Measurements from ENCODE around the gene MTAP.

DNA sequence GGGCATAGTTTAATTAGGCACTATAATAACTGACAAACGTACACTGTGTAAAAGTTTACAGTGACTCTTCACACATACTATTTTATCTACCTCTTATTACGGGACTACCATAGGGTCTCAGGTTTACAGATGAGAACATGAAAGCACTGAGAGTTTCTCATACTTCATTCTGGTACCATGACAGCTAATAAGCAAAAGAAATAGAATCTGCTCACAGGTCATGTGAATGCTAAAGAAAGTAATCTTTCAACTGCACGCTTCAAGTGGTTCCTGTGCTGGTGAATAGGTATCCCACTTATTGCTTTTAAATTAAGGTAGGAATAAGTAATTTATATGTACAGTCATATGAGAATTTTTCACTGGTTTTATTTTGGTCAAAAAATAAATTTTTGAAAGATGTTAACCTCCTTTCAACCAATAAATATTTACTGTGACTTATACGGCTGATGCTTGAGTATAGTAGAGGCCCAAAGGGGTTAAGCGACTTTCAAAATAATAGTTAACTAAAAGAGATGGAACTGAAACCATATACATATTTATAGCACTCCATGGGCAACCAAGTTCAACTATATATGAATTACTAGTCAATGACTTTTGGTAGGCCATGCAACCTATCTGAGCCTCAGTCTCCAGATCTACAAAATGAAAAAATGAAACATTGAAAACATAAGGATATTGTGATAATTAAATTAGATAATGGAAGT lies 183.7 kb downstream of the MTAP start:
- TF ChIP-seq, protein P1, sequence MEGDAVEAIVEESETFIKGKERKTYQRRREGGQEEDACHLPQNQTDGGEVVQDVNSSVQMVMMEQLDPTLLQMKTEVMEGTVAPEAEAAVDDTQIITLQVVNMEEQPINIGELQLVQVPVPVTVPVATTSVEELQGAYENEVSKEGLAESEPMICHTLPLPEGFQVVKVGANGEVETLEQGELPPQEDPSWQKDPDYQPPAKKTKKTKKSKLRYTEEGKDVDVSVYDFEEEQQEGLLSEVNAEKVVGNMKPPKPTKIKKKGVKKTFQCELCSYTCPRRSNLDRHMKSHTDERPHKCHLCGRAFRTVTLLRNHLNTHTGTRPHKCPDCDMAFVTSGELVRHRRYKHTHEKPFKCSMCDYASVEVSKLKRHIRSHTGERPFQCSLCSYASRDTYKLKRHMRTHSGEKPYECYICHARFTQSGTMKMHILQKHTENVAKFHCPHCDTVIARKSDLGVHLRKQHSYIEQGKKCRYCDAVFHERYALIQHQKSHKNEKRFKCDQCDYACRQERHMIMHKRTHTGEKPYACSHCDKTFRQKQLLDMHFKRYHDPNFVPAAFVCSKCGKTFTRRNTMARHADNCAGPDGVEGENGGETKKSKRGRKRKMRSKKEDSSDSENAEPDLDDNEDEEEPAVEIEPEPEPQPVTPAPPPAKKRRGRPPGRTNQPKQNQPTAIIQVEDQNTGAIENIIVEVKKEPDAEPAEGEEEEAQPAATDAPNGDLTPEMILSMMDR (IDR thresholded peaks at IDR 0.05) = no peak
- TF ChIP-seq POLR2A (IDR thresholded peaks at IDR 0.05) (no peak), POLR2AphosphoS5 (IDR thresholded peaks at IDR 0.05) (no peak), EP300 (IDR thresholded peaks at IDR 0.05; ENCODE audit: low read depth) (no peak)

All from transverse colon (tissue), 4 donors.